Panc1 (cell line): Measurements from ENCODE around the gene SHROOM2.

Experiments
- CTCF ChIP-seq: fragments of 450-650 bp; IDR thresholded peaks from 2 replicates; pipeline ENCODE4 v1.5.1; 2017; ENCODE audit warnings: mild to moderate bottlenecking
- POLR2AphosphoS5 ChIP-seq: IDR thresholded peaks from 2 replicates; pipeline ENCODE4 v1.6.1; 2012; ENCODE audit warnings: mild to moderate bottlenecking, low read depth, low read length, moderate library complexity
- SIN3A ChIP-seq: IDR thresholded peaks from 2 replicates; pipeline ENCODE4 v1.6.1; 2012; ENCODE audit warnings: low read depth, mild to moderate bottlenecking, low read length, moderate library complexity, borderline replicate concordance; ENCODE audit not compliant: insufficient read depth

- TF ChIP-seq SIN3A (no peak), CTCF (no peak), POLR2AphosphoS5 (no peak)
These were observed 71.6 kb downstream of the SHROOM2 start for GRCh38 chrX:9857575-9858474.
